AG04450 (cell line): Measurements from ENCODE around the gene CTNNB1. TPM values are rescaled to one million over a fixed set of nuclear protein-coding genes. Genes with fewer than 3 reads are reported as not detected.

Source experiments
- CTCF ChIA-PET: fragments of 300-600, 350-600 bp; formaldehyde crosslinking; extraction: SDS; loops from one replicate; lab custom pipeline; 2022; ENCODE audit warnings: antibody characterized with exemption, inconsistent platforms; lab: Charles Lee
- POLR2A ChIA-PET: fragments of 350-600 bp; formaldehyde crosslinking; extraction: SDS; loops from one replicate; lab custom pipeline; 2021; ENCODE audit warnings: antibody characterized with exemption, inconsistent platforms; lab: Yijun Ruan, JAX
- DNase-seq: peaks from one replicate; pipeline ENCODE4 v3.0.0-alpha.2; 2011; ENCODE audit warnings: low read depth, low spot score
- H3K27ac ChIP-seq: one replicate; pipeline ENCODE4 v1.5.1; 2012; ENCODE audit warnings: low read depth, low read length, control low read depth
- H3K27me3 ChIP-seq: one replicate; pipeline ENCODE4 v1.6.0; 2012; ENCODE audit warnings: low read length; ENCODE audit not compliant: control insufficient read depth, insufficient read depth
- H3K4me3 ChIP-seq: 2 replicates; pipeline ENCODE4 v1.5.1; 2011; ENCODE audit warnings: mild to moderate bottlenecking, low read depth, low read length, control low read depth
- H3K9me3 ChIP-seq: 2 replicates; pipeline ENCODE4 v1.5.1; 2012; ENCODE audit warnings: low read length; ENCODE audit not compliant: control insufficient read depth, insufficient read depth
- polyA plus RNA-seq: library from polyadenylated mRNA; depleted of rRNA; stranded (reverse); fragments of >200 nt; gene quantifications from 2 replicates; pipeline ENCODE4 v1.2.3, GENCODE V29; 2011
- TF ChIP-seq, protein P1 (sequence below): IDR thresholded peaks from 2 replicates; pipeline ENCODE4 v1.5.1; 2011; ENCODE audit warnings: low read depth, low read length, control low read depth, inconsistent platforms

CTNNB1 gene
- polyA plus RNA-seq, 1 experiment: 352 TPM

DNA sequence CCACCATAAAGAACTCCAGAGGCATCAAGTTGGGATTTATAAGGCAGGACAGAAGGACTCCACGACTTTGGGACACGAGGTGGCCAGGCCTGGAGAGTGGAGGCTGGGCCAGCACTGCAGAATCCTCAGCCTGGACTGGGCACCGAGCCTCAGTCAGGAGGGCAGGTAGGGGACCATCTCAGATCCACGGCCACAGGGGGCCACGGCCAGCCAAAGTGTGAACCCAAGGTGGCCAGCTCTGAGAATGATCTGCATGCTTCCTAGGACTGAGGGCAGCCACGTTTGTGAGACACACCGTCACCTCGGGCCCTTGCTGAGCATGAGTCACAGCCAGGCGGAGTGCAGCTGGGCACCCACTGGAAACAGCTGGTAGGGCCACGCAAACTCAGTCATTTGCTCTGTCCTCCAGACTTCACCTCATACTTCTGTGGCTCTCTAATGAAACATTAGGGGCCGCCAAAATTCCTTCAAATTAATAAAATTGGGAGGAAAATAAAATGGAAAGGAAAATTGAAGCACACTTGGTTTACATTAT lies 65.8 kb downstream of the CTNNB1 start:
- CTCF ChIA-PET: interaction anchor here (1.1 kb wide), 1 partner anchor 452 kb away, joined by 3 read pairs; no protein-coding TSS in a partner anchor

DNA sequence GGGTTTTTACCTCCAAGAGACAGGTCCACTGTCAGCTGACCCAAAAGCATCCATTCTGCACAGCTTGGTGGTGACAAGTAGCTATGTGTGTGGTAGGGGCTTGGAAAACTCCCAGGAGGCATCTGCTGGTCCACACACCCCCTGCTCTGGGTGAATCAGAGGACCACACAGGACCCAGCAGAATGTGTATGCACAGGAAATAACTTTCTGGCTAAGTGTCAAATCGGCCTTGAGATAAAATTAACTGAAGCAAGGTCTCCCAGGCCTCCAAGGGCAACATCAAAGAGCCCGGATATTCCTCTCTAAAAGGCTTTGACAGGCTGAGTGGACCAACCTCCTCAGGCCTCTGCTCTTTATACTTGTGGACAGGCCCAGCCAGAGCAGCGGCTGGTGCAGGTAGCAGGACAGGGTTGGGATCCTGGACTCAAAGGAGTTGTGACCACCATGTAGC lies 66.5 kb downstream of the CTNNB1 start:
- TF ChIP-seq, protein P1, sequence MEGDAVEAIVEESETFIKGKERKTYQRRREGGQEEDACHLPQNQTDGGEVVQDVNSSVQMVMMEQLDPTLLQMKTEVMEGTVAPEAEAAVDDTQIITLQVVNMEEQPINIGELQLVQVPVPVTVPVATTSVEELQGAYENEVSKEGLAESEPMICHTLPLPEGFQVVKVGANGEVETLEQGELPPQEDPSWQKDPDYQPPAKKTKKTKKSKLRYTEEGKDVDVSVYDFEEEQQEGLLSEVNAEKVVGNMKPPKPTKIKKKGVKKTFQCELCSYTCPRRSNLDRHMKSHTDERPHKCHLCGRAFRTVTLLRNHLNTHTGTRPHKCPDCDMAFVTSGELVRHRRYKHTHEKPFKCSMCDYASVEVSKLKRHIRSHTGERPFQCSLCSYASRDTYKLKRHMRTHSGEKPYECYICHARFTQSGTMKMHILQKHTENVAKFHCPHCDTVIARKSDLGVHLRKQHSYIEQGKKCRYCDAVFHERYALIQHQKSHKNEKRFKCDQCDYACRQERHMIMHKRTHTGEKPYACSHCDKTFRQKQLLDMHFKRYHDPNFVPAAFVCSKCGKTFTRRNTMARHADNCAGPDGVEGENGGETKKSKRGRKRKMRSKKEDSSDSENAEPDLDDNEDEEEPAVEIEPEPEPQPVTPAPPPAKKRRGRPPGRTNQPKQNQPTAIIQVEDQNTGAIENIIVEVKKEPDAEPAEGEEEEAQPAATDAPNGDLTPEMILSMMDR: no peak
- Histone ChIP-seq H3K27ac (no peak overlapping the region), H3K4me3 (no peak overlapping the region), H3K27me3 (no peaks in the 10 kb centered on the region), H3K9me3 (no peaks in the 10 kb centered on the region; the same call in 1 of the 2 replicates)
- peak; percentile 41 for DNase-seq
- CTCF ChIA-PET: interaction anchor here (1.1 kb wide), 1 partner anchor 451 kb away, joined by 3 read pairs; no protein-coding TSS in a partner anchor
- POLR2A ChIA-PET: interaction anchor here (1.2 kb wide), 1 partner anchor 67 kb away, joined by 4 read pairs; the partner anchor contains the start of gene CTNNB1

More for the DNA sequence above, 65.8 kb downstream of the CTNNB1 start:
- Histone ChIP-seq H3K27me3 (no peaks in the 10 kb centered on the region), H3K4me3 (no peak overlapping the region), H3K27ac (no peak overlapping the region), H3K9me3 (no peaks in the 10 kb centered on the region; the same call in 1 of the 2 replicates)
- TF ChIP-seq, protein P1: no peak
- no peak for DNase-seq
- POLR2A ChIA-PET: no interaction called here

- ChIA-PET POLR2A (interaction anchor here (1.3 kb wide), 1 partner anchor 69 kb away, joined by 4 read pairs; the partner anchor contains the start of gene CTNNB1), CTCF (no interaction called here)
- H3K27ac ChIP-seq: peak overlapping the region; percentile 65
- no peaks in the 10 kb centered on the region; the same call in 1 of the 2 replicates for H3K9me3 ChIP-seq
- H3K4me3 ChIP-seq: no peak overlapping the region
- peak; percentile 78 for DNase-seq
- H3K27me3 ChIP-seq: no peaks in the 10 kb centered on the region
- TF ChIP-seq, protein P1: no peak
These were observed 68.8 kb downstream of the CTNNB1 start for GRCh38 chr3:41267975-41268640.

GRCh38 chr3:41272667-41273066 lies 73.4 kb downstream of the CTNNB1 start:
- H3K4me3 ChIP-seq: no peak overlapping the region
- ChIA-PET CTCF (no interaction called here), POLR2A (no interaction called here)
- DNase-seq: no peak
- H3K27me3 ChIP-seq: no peaks in the 10 kb centered on the region
- TF ChIP-seq, protein P1: no peak
- no peak overlapping the region for H3K27ac ChIP-seq
- no peaks in the 10 kb centered on the region for H3K9me3 ChIP-seq
